H54 (cell line): Measurements from ENCODE around the gene SUPT5H.

ENCODE experiments used
- DNase-seq: peaks from one replicate; pipeline ENCODE4 v3.0.0; 2011; ENCODE audit warnings: low spot score, mixed read lengths; ENCODE audit not compliant: insufficient read length
- FAIRE-seq: peaks from 3 replicates; lab custom pipeline; 2011; peaks lifted over from hg19 to GRCh38; lab: Jason Lieb, UNC
- POLR2A ChIP-seq: IDR thresholded peaks from 2 replicates; pipeline ENCODE4 v1.6.1; 2011; ENCODE audit warnings: low read depth, mild to moderate bottlenecking, low read length

Gene SUPT5H

GRCh38 chr19:39445196-39446111, at the start of gene SUPT5H:
TSS of gene SUPT5H (plus strand) at chr19:39445582. CDS start at chr19:39445891, 309 bp downstream.
- TF ChIP-seq POLR2A = peak; percentile 92
- no peak for FAIRE-seq
- DNase-seq = peak; percentile 98

GRCh38 chr19:39397360-39398296, 47.8 kb upstream of the SUPT5H start:
- no peak for TF ChIP-seq POLR2A
- FAIRE-seq (no peak), DNase-seq (peak; percentile 92)

GRCh38 chr19:39398297-39398864, 47.0 kb upstream of the SUPT5H start:
- peak; percentile 80 for DNase-seq
- FAIRE-seq = peak; percentile 27
- TF ChIP-seq POLR2A = no peak; the same call in 1 of the 2 replicates

- no peak for TF ChIP-seq POLR2A
- FAIRE-seq (no peak), DNase-seq (no peak)
Observed at GRCh38 chr19:39399668-39400050, 45.7 kb upstream of the SUPT5H start.

- DNase-seq (no peak), FAIRE-seq (no peak)
- TF ChIP-seq POLR2A = no peak
Observed at GRCh38 chr19:39400061-39400460, 45.3 kb upstream of the SUPT5H start.

DNA sequence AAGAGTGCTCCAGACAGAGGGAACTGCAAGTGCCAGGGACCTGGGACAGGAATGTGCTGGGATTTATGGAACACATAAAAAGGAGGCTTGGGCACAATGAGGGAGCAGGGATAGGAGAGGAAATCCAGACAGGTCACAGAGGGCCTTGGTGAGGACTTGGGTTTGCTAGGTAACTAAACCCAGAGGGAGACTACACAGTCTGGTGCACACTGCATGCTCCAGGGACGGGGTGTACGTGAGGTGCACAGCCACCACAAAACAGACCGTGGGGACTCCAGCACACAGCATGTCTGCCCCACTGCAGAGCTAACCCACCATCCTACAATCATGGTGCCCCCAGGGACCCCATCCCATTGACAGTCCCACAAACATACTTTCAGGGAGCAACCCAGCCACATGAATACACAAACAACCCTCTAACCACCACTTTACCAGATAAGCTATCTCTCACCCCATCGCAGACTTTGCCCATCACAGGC, 44.3 kb upstream of the SUPT5H start:
- TF ChIP-seq POLR2A = no peak
- no peak for FAIRE-seq
- DNase-seq = no peak

- no peak for TF ChIP-seq POLR2A
- no peak for DNase-seq
- FAIRE-seq = no peak
Observed at GRCh38 chr19:39401549-39402345, 43.6 kb upstream of the SUPT5H start.

DNA sequence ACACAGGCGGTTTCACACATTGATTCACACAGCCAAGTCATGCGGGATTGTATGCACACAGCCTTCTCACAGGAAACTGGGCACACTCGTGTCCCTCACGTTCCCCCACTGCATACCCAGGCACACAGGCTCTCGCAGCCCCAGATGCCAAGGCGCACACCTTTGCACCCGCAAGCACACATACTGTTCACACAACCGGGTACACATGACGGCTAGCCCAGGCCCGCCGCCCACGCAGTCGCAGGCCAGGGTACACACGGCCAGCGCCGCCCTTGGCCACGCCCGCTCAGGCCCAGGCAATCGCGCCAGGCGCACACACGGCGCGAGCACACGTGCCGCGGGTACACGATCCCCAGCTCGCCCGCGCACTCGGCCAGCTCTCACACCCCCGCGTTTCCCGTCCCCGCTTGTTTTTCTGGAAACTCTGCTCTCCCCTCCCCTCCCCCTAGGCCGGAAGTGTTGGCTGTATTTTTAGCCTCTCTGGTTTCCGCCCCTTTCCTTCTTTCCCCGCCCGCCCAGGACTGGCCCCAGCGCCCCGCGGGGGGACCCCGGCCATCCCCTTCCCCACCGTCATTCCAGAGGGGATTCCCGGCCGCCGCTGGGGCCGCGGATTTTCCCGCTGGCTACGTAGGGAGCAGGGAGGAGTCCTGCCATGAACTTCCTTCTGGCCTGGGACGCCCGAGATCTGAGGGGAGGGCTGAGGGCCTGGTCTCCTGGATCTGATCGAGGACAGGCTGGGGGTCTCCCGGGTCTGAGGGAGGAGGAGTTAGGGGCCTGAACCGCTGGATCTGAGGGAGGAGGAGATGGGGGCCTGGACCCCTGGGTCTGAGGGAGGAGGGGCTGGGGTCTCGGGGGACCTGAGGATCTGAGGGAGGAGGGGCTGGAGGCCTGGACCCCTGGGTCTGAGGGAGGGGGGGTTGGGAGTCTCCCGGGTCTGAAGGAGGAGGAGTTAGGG, 42.8 kb upstream of the SUPT5H start:
- DNase-seq = peak; percentile 72
- FAIRE-seq = no peak
- peak; percentile 33 for TF ChIP-seq POLR2A

GRCh38 chr19:39403331-39404312, 41.8 kb upstream of the SUPT5H start:
- 0 out of 2 replicates have a peak, but pooled peaks have one; percentile 2 for TF ChIP-seq POLR2A
- FAIRE-seq (no peak), DNase-seq (peak; percentile 92)

- FAIRE-seq = no peak
- TF ChIP-seq POLR2A = no peak
Observed at GRCh38 chr19:39405261-39405957, 40.0 kb upstream of the SUPT5H start.

More at GRCh38 chr19:39405261-39405957, 40.0 kb upstream of the SUPT5H start:
- no peak for DNase-seq
